Hematopoietic multipotent progenitor cell treated with erythropoietin and hydrocortisone succinate and interleukin-3 and kit ligand, for 17 days (in vitro differentiated cells): ENCODE data around the gene SLC6A12.

ENCODE experiments used
- DNase-seq: peaks from one replicate; pipeline ENCODE4 v3.0.0-alpha.2; 2015; ENCODE audit warnings: low spot score

The SLC6A12 gene

GRCh38 chr12:234891-235415 lies 21.0 kb upstream of the SLC6A12 start:
- no peak for DNase-seq

GRCh38 chr12:234019-234418 lies 20.1 kb upstream of the SLC6A12 start:
- DNase-seq: no peak

GRCh38 chr12:233615-233968 lies 19.6 kb upstream of the SLC6A12 start:
- DNase-seq: no peak

- no peak for DNase-seq
Measured at GRCh38 chr12:232731-233614, 19.0 kb upstream of the SLC6A12 start.

- no peak for DNase-seq
Measured at GRCh38 chr12:230925-231671, 17.1 kb upstream of the SLC6A12 start.

- no peak for DNase-seq
Measured at GRCh38 chr12:229441-230191, 15.7 kb upstream of the SLC6A12 start.

- DNase-seq: no peak
Measured at GRCh38 chr12:228846-229200, 14.9 kb upstream of the SLC6A12 start.

- no peak for DNase-seq
Measured at GRCh38 chr12:227923-228845, 14.2 kb upstream of the SLC6A12 start.

GRCh38 chr12:227286-227915 lies 13.4 kb upstream of the SLC6A12 start:
- no peak for DNase-seq

- no peak for DNase-seq
Measured at GRCh38 chr12:226401-226800, 12.4 kb upstream of the SLC6A12 start.

- no peak for DNase-seq
Measured at GRCh38 chr12:225012-225411, 11.1 kb upstream of the SLC6A12 start.

GRCh38 chr12:224330-224729 lies 10.4 kb upstream of the SLC6A12 start:
- no peak for DNase-seq

- no peak for DNase-seq
Measured at GRCh38 chr12:223841-224240, 9.9 kb upstream of the SLC6A12 start.

- no peak for DNase-seq
Measured at GRCh38 chr12:221736-222135, 7.8 kb upstream of the SLC6A12 start.

GRCh38 chr12:220946-221550 lies 7.1 kb upstream of the SLC6A12 start:
- DNase-seq: no peak

GRCh38 chr12:220491-220890 lies 6.5 kb upstream of the SLC6A12 start:
- no peak for DNase-seq

GRCh38 chr12:219891-220352 lies 6.0 kb upstream of the SLC6A12 start:
- peak; percentile 53 for DNase-seq

GRCh38 chr12:218728-219590 lies 5.0 kb upstream of the SLC6A12 start:
- DNase-seq: no peak

- no peak for DNase-seq
Measured at GRCh38 chr12:218221-218620, 4.3 kb upstream of the SLC6A12 start.
